ENCODE results near the gene CD248. TPM values are rescaled to one million over a fixed set of nuclear protein-coding genes. Genes with fewer than 3 reads are reported as not detected.

The CD248 gene
- total RNA-seq, 1 donor from 2014 or later: 68.7 TPM

- no peaks in the 10 kb centered on the region for H3K27me3 Mint-ChIP-seq (ENCODE audit: unreplicated experiment)
- DNase-seq (ENCODE audit: extremely low spot score, unreplicated experiment): no peak
- H3K4me1 Mint-ChIP-seq (ENCODE audit: unreplicated experiment): peaks cover 53% of the 10 kb centered on the region
- no peak overlapping the region for H3K4me3 Mint-ChIP-seq (ENCODE audit: unreplicated experiment)
- TF ChIP-seq CTCF (IDR thresholded peaks at IDR 0.05): no peak
- H3K27ac Mint-ChIP-seq (ENCODE audit: unreplicated experiment): no peak overlapping the region
- no peaks in the 10 kb centered on the region for H3K9me3 Mint-ChIP-seq (ENCODE audit: unreplicated experiment)
- H3K36me3 Mint-ChIP-seq (ENCODE audit: unreplicated experiment): peaks cover 10% of the 10 kb centered on the region
These were observed 23.0 kb upstream of the CD248 start for GRCh38 chr11:66339686-66340483.

- Mint-ChIP-seq H3K9me3 (ENCODE audit: unreplicated experiment) (no peaks in the 10 kb centered on the region), H3K27ac (ENCODE audit: unreplicated experiment) (peak overlapping the region; percentile 100), H3K36me3 (ENCODE audit: unreplicated experiment) (peaks cover 10% of the 10 kb centered on the region), H3K4me3 (ENCODE audit: unreplicated experiment) (no peak overlapping the region), H3K27me3 (ENCODE audit: unreplicated experiment) (no peaks in the 10 kb centered on the region), H3K4me1 (ENCODE audit: unreplicated experiment) (peaks cover 48% of the 10 kb centered on the region)
- no peak for TF ChIP-seq CTCF (IDR thresholded peaks at IDR 0.05)
- DNase-seq (ENCODE audit: extremely low spot score, unreplicated experiment): no peak
These were observed 22.4 kb upstream of the CD248 start for GRCh38 chr11:66339162-66339675.

GRCh38 chr11:66338276-66339161 lies 21.7 kb upstream of the CD248 start:
- H3K36me3 Mint-ChIP-seq (ENCODE audit: unreplicated experiment): peaks cover 10% of the 10 kb centered on the region
- H3K27ac Mint-ChIP-seq (ENCODE audit: unreplicated experiment): peak overlapping the region; percentile 100
- H3K9me3 Mint-ChIP-seq (ENCODE audit: unreplicated experiment): no peaks in the 10 kb centered on the region
- DNase-seq (ENCODE audit: extremely low spot score, unreplicated experiment): no peak
- no peak for TF ChIP-seq CTCF (IDR thresholded peaks at IDR 0.05)
- H3K4me1 Mint-ChIP-seq (ENCODE audit: unreplicated experiment): peaks cover 43% of the 10 kb centered on the region
- no peak overlapping the region for H3K4me3 Mint-ChIP-seq (ENCODE audit: unreplicated experiment)
- H3K27me3 Mint-ChIP-seq (ENCODE audit: unreplicated experiment): no peaks in the 10 kb centered on the region

GRCh38 chr11:66337103-66337899 lies 20.5 kb upstream of the CD248 start:
- Mint-ChIP-seq H3K27me3 (ENCODE audit: unreplicated experiment) (no peaks in the 10 kb centered on the region), H3K4me1 (ENCODE audit: unreplicated experiment) (peaks cover 39% of the 10 kb centered on the region), H3K4me3 (ENCODE audit: unreplicated experiment) (peak overlapping the region; percentile 99), H3K9me3 (ENCODE audit: unreplicated experiment) (no peaks in the 10 kb centered on the region), H3K36me3 (ENCODE audit: unreplicated experiment) (peaks cover 15% of the 10 kb centered on the region), H3K27ac (ENCODE audit: unreplicated experiment) (peak overlapping the region; percentile 100)
- TF ChIP-seq CTCF (IDR thresholded peaks at IDR 0.05): peak; percentile 8
- DNase-seq (ENCODE audit: extremely low spot score, unreplicated experiment): peak; percentile 86
